CD4-positive, alpha-beta T cell (primary cell): Measurements from ENCODE around the gene PPP6R3. TPM values are rescaled to one million over a fixed set of nuclear protein-coding genes. Genes with fewer than 3 reads are reported as not detected.
A peak's percentile ranks its signal among the peaks of the same experiment; 100 is the strongest.

Source experiments
- ATAC-seq: fragments of 200-7000 bp; cut with Tn5 transposase; one replicate; pipeline ENCODE4 v1.10.0; 2022; ENCODE audit warnings: mild to moderate bottlenecking; ENCODE audit not compliant: poor library complexity
- CTCF ChIA-PET: fragments of 350-600 bp; sonication (Branson Sonifier 250); formaldehyde crosslinking; loops from one replicate; lab custom pipeline; 2021; ENCODE audit warnings: antibody characterized with exemption, inconsistent platforms; lab: Charles Lee
- POLR2A ChIA-PET: fragments of 350-600 bp; sonication (Branson Sonifier 250); formaldehyde crosslinking; loops from one replicate; lab custom pipeline; 2021; ENCODE audit warnings: antibody characterized with exemption, inconsistent platforms; lab: Charles Lee
- DNase-seq, 14 experiments: peaks; one replicate each; pipeline ENCODE4 v3.0.0-alpha.2; 2013 to 2020; ENCODE audit warnings: mixed read lengths in 2 of 14
- H3K27ac ChIP-seq, 2 donors: one replicate each; pipeline versions ENCODE4 v1.5.1 to v1.7.0; 2013; ENCODE audit warnings: low read length in 2 of 2, low read depth in 1 of 2, mild to moderate bottlenecking in 1 of 2
- H3K27me3 ChIP-seq, 2 experiments: 1 replicate in 1 of 2; 2 replicates in 1 of 2; pipeline versions ENCODE4 v1.6.1 to v1.7.0; 2013; ENCODE audit warnings: low read length in 2 of 2, control low read depth in 1 of 2, mild to moderate bottlenecking in 1 of 2, moderate library complexity in 1 of 2; ENCODE audit not compliant: insufficient read depth in 2 of 2, control insufficient read depth in 1 of 2
- H3K36me3 ChIP-seq: one replicate; pipeline ENCODE4 v1.6.1; 2013; ENCODE audit warnings: low read length, control low read depth; ENCODE audit not compliant: insufficient read depth
- H3K4me1 ChIP-seq: one replicate; pipeline ENCODE4 v1.6.1; 2013; ENCODE audit warnings: low read length, control low read depth; ENCODE audit not compliant: insufficient read depth
- H3K4me3 ChIP-seq: one replicate; pipeline ENCODE4 v1.5.1; 2013; ENCODE audit warnings: mild to moderate bottlenecking, low read length, moderate library complexity
- H3K9me3 ChIP-seq, 2 experiments: 1 replicate in 1 of 2; 2 replicates in 1 of 2; pipeline versions ENCODE4 v1.6.1 to v1.7.0; 2013; ENCODE audit warnings: low read length in 2 of 2, mild to moderate bottlenecking in 2 of 2, control low read depth in 1 of 2, moderate library complexity in 1 of 2; ENCODE audit not compliant: control insufficient read depth in 1 of 2, insufficient read depth in 1 of 2
- H3K27ac Mint-ChIP-seq: one replicate; pipeline ENCODE4 v1.8.0; 2020; ENCODE audit warnings: mixed read lengths
- H3K27me3 Mint-ChIP-seq: one replicate; pipeline ENCODE4 v1.8.0; 2021; ENCODE audit warnings: mixed read lengths
- H3K36me3 Mint-ChIP-seq: one replicate; pipeline ENCODE4 v1.8.0; 2021; ENCODE audit warnings: low read depth, mixed read lengths
- H3K4me1 Mint-ChIP-seq: one replicate; pipeline ENCODE4 v1.8.0; 2021; ENCODE audit warnings: low read depth, mixed read lengths
- H3K4me3 Mint-ChIP-seq: one replicate; pipeline ENCODE4 v1.8.0; 2020; ENCODE audit warnings: mild to moderate bottlenecking, mixed read lengths
- H3K9me3 Mint-ChIP-seq: one replicate; pipeline ENCODE4 v1.8.0; 2020; ENCODE audit warnings: mixed read lengths
- CTCF ChIP-seq: fragments of 200-600 bp; IDR thresholded peaks from one replicate; pipeline ENCODE4 v1.8.0; 2022; ENCODE audit warnings: antibody characterized with exemption, mild to moderate bottlenecking
- intact Hi-C, 2 experiments: fragments of 100-400 bp; cut with DNase I in 1 of 2; cut with micrococcal nuclease in 1 of 2; formaldehyde crosslinking; loops; one replicate each; pipeline versions ENCODE4 v1.15.1 to v1.9.0; 2023 to 2025; cut with DNase I, micrococcal nuclease
- total RNA-seq, 174 experiments: library from RNA in 2 of 174; stranded (reverse) in 2 of 174; gene quantifications; one replicate each; pipeline ENCODE4 v1.2.3 and lab custom pipeline; 2021 to 2026

Gene PPP6R3
- total RNA-seq, 2 experiments from 2014 or later = 108 to 109 TPM

- no peaks in the 10 kb centered on the region for H3K27me3 Mint-ChIP-seq
- peaks cover 41% of the 10 kb centered on the region for H3K36me3 ChIP-seq
- H3K27ac Mint-ChIP-seq = peak overlapping the region; percentile 73
- no peak overlapping the region for H3K4me3 ChIP-seq
- no peaks in the 10 kb centered on the region for H3K9me3 ChIP-seq
- H3K4me3 Mint-ChIP-seq = no peak overlapping the region
- DNase-seq (no peak), ATAC-seq (no peak)
- H3K9me3 Mint-ChIP-seq = no peaks in the 10 kb centered on the region
- no peak for TF ChIP-seq CTCF
- intact Hi-C loops = no loop called here
- no peak overlapping the region for H3K27ac ChIP-seq
- ChIA-PET CTCF (no interaction called here), POLR2A (no interaction called here)
- H3K4me1 ChIP-seq = peaks cover 8% of the 10 kb centered on the region
- H3K27me3 ChIP-seq = no peaks in the 10 kb centered on the region
- H3K36me3 Mint-ChIP-seq = peaks cover 83% of the 10 kb centered on the region
- peaks cover 83% of the 10 kb centered on the region for H3K4me1 Mint-ChIP-seq
Observed at GRCh38 chr11:68532727-68533369, 72.3 kb downstream of the PPP6R3 start.

- ATAC-seq (no peak), DNase-seq (peak in 1 of 14 experiments; percentile 9)
- Mint-ChIP-seq H3K36me3 (peaks cover 83% of the 10 kb centered on the region), H3K27me3 (no peaks in the 10 kb centered on the region), H3K4me1 (peaks cover 83% of the 10 kb centered on the region), H3K4me3 (no peak overlapping the region), H3K9me3 (no peaks in the 10 kb centered on the region), H3K27ac (peak overlapping the region; percentile 73)
- ChIA-PET CTCF (interaction anchor here (1.2 kb wide), 1 partner anchor 16 kb away, joined by 3 read pairs; no protein-coding TSS in a partner anchor), POLR2A (no interaction called here)
- no peak for TF ChIP-seq CTCF
- H3K27me3 ChIP-seq = no peaks in the 10 kb centered on the region
- H3K4me3 ChIP-seq = no peak overlapping the region
- H3K4me1 ChIP-seq = no peaks in the 10 kb centered on the region
- intact Hi-C loops = no loop called here
- peaks cover 47% of the 10 kb centered on the region for H3K36me3 ChIP-seq
- H3K27ac ChIP-seq = no peak overlapping the region
- H3K9me3 ChIP-seq = no peaks in the 10 kb centered on the region
Observed at GRCh38 chr11:68533945-68534344, 73.4 kb downstream of the PPP6R3 start.

- no peak for TF ChIP-seq CTCF
- Mint-ChIP-seq H3K27me3 (no peaks in the 10 kb centered on the region), H3K4me1 (peaks cover 86% of the 10 kb centered on the region), H3K9me3 (no peaks in the 10 kb centered on the region), H3K36me3 (peaks cover 85% of the 10 kb centered on the region), H3K27ac (peak overlapping the region; percentile 73), H3K4me3 (no peak overlapping the region)
- ChIA-PET POLR2A (interaction anchor here (0.8 kb wide), 1 partner anchor 15 kb away, joined by 3 read pairs; no protein-coding TSS in a partner anchor), CTCF (interaction anchor here (1.2 kb wide), 1 partner anchor 15 kb away, joined by 3 read pairs; no protein-coding TSS in a partner anchor)
- no peak overlapping the region for H3K27ac ChIP-seq
- H3K27me3 ChIP-seq = no peaks in the 10 kb centered on the region
- DNase-seq (no peak), ATAC-seq (no peak)
- H3K4me1 ChIP-seq = peaks cover 3% of the 10 kb centered on the region
- no peaks in the 10 kb centered on the region for H3K9me3 ChIP-seq
- no peak overlapping the region for H3K4me3 ChIP-seq
- H3K36me3 ChIP-seq = peaks cover 52% of the 10 kb centered on the region
- intact Hi-C loops = no loop called here
Observed at GRCh38 chr11:68535098-68535497, 74.5 kb downstream of the PPP6R3 start.
